Measurements from ENCODE around the gene TTYH1. TPM values are rescaled to one million over a fixed set of nuclear protein-coding genes. Genes with fewer than 3 reads are reported as not detected.

The TTYH1 gene
- total RNA-seq, 2 donors from 2014 or later, result not detected

DNA sequence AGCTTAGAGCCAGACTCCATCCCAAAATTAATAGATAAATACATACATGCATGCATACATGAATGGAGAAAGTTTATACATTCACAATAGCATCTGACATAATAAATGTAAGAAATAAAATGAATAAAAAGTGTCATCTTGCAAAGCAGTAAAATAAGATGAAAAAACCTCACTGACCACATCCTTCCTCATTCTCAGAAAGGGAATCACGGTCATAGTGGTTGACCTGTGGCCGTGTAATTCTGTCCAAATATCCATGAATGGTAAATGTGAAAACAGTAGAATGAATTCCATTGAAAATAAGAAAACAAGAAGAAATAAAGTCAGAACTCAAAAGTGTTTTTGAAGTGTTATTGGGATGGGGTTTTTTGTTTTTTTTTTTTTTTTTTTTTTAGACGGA, 67.6 kb downstream of the TTYH1 start:
- DNase-seq (no peak), ATAC-seq (no peak)
- no peak overlapping the region for H3K4me3 Mint-ChIP-seq
- peaks cover 12% of the 10 kb centered on the region for H3K4me1 Mint-ChIP-seq
- H3K9me3 ChIP-seq (ENCODE audit: control insufficient read depth, low read length, poor library complexity, severe bottlenecking), result no peaks in the 10 kb centered on the region
- no peak overlapping the region for H3K27ac Mint-ChIP-seq
- H3K27me3 Mint-ChIP-seq, result peaks cover 44% of the 10 kb centered on the region
- peaks cover 4% of the 10 kb centered on the region for H3K36me3 Mint-ChIP-seq (ENCODE audit: low read depth)

DNA sequence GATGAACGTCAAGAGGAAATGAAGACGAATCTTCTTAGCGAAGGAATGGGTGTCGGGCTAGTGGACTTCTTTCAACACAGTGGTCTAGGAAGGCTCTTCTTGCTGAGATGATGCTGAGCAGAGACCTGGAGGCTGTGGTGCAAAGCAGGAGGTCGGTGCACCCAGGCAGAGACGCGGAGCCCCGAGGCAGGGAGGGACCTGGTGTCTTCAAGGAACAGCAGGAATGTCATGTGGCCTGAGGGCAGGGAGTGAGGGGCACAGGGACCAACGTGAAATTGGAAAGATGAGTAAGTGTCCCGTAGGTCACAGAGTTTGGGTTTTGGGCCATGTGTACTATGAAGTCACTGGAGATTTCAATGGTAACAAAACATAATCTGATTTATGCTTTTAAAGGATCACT, 69.2 kb downstream of the TTYH1 start:
- ATAC-seq, result no peak
- peaks cover 13% of the 10 kb centered on the region for H3K4me1 Mint-ChIP-seq

DNA sequence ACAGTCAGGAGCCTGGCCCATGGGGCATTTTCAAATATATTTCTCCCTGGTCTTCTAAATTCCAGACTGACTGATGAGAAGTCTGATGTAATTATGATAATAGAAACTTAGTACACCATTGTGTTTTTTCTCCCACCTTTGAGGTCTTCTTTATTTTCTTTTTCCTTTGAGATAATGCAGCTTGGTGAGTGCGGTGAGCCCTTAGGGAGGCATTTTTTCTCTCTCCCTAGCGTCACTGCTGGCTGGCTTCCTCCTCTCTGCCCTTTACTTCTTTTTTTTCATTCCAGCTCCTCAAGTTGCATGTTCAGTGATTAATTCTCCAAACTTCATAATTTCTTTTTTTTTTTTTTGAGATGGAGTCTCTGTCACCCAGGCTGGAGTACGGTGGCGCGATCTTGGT, 70.6 kb downstream of the TTYH1 start:
- peaks cover 4% of the 10 kb centered on the region for H3K36me3 Mint-ChIP-seq (ENCODE audit: low read depth)
- ATAC-seq (no peak), DNase-seq (no peak)
- H3K27ac Mint-ChIP-seq, result no peak overlapping the region
- H3K9me3 ChIP-seq (ENCODE audit: control insufficient read depth, low read length, poor library complexity, severe bottlenecking), result no peaks in the 10 kb centered on the region
- H3K4me1 Mint-ChIP-seq, result peaks cover 15% of the 10 kb centered on the region
- peaks cover 38% of the 10 kb centered on the region for H3K27me3 Mint-ChIP-seq
- H3K4me3 Mint-ChIP-seq, result no peak overlapping the region

More for the DNA sequence above, 69.2 kb downstream of the TTYH1 start:
- Mint-ChIP-seq H3K27ac (peak overlapping the region; percentile 24), H3K4me3 (no peak overlapping the region), H3K27me3 (peaks cover 41% of the 10 kb centered on the region), H3K36me3 (ENCODE audit: low read depth) (peaks cover 4% of the 10 kb centered on the region)
- no peak for DNase-seq
- H3K9me3 ChIP-seq (ENCODE audit: control insufficient read depth, low read length, poor library complexity, severe bottlenecking), result no peaks in the 10 kb centered on the region

Other genes starting within 250 kb of the TTYH1 start
- 1 to 10 TPM; 1.3 to 3.1 TPM for gene TMC4, start 242.3 kb upstream of the TTYH1 start, total RNA-seq
- 10 to 100 TPM; 18.4 to 24.5 TPM for gene MBOAT7, start 225.9 kb upstream of the TTYH1 start, total RNA-seq
- 1 to 10 TPM; 8.1 to 8.9 TPM for gene TSEN34, start 224.2 kb upstream of the TTYH1 start, total RNA-seq
- 1,000 to 10,000 TPM; 1,676 to 1,883 TPM for gene RPS9, start 214.6 kb upstream of the TTYH1 start, total RNA-seq
- gene LILRB3, start 192.5 kb upstream of the TTYH1 start, total RNA-seq, result 1 to 10 TPM; 5.2 to 6.2 TPM
- gene LILRA6, start 172.7 kb upstream of the TTYH1 start, total RNA-seq, result 1 to 10 TPM in 1 of 2 donors, under 1 TPM in 1; 0.91 to 2.4 TPM
- under 1 TPM in 1 of 2 donors, not detected in 1; 0.20 TPM for gene LILRB5, start 158.2 kb upstream of the TTYH1 start, total RNA-seq
- 1 to 10 TPM; 1.5 to 6.3 TPM for gene LILRB2, start 134.4 kb upstream of the TTYH1 start, total RNA-seq
- gene LILRA5, start 102.3 kb upstream of the TTYH1 start, total RNA-seq, result 1 to 10 TPM; 1.1 to 3.5 TPM
- gene LILRA4, start 76.3 kb upstream of the TTYH1 start, total RNA-seq, result under 1 TPM in 1 of 2 donors, not detected in 1; 0.86 TPM
- gene LAIR1, start 50.5 kb upstream of the TTYH1 start, total RNA-seq, result 10 to 100 TPM; 21.5 to 22.2 TPM
- gene LENG8, start 33.7 kb downstream of the TTYH1 start, total RNA-seq, result 100 to 1,000 TPM; 471 to 480 TPM
- gene LENG9, start 48.3 kb downstream of the TTYH1 start, total RNA-seq, result 1 to 10 TPM; 4.4 to 6.0 TPM
- not detected for gene CDC42EP5, start 57.8 kb downstream of the TTYH1 start, total RNA-seq
- 1 to 10 TPM in 1 of 2 donors, under 1 TPM in 1; 0.94 to 1.7 TPM for gene LAIR2, start 87.4 kb downstream of the TTYH1 start, total RNA-seq
- 1 to 10 TPM in 1 of 2 donors, under 1 TPM in 1; 0.68 to 3.3 TPM for gene LILRA2, start 158.3 kb downstream of the TTYH1 start, total RNA-seq
- gene LILRA1, start 178.2 kb downstream of the TTYH1 start, total RNA-seq, result 1 to 10 TPM in 1 of 2 donors, under 1 TPM in 1; 0.65 to 2.1 TPM
- gene LILRB1, start 215.0 kb downstream of the TTYH1 start, total RNA-seq, result 1 to 10 TPM in 1 of 2 donors, under 1 TPM in 1; 0.42 to 4.3 TPM
- 1 to 10 TPM in 1 of 2 donors, under 1 TPM in 1; 0.47 to 1.9 TPM for gene LILRB4, start 247.5 kb downstream of the TTYH1 start, total RNA-seq

Measured in T-helper 17 cell (primary cell).